T-helper 1 cell treated with Interleukin-12 subunit alpha and Interleukin-12 subunit beta and Interleukin-4 antibody, amounts not matched to agents 30 ng/mL and 1 ng/mL, for 36 hours (primary cell): ENCODE data around the gene TSPAN11. TPM values are rescaled to one million over a fixed set of nuclear protein-coding genes. Genes with fewer than 3 reads are reported as not detected.

ENCODE experiments used
- intact Hi-C: fragments of 100-400 bp; cut with micrococcal nuclease; formaldehyde crosslinking; loops from one replicate; pipeline ENCODE4 v1.15.1; 2024
- total RNA-seq: library from RNA; stranded (reverse); gene quantifications from 2 replicates; pipeline ENCODE4 v1.2.3, GENCODE V29; 2022

Gene TSPAN11
- total RNA-seq, 1 donor from 2014 or later, result not detected

- intact Hi-C loops, result no loop called here
Measured at GRCh38 chr12:30977537-30978349, 51.2 kb downstream of the TSPAN11 start.

GRCh38 chr12:30978639-30979038 is 52.1 kb downstream of the TSPAN11 start:
- intact Hi-C loops, result no loop called here

GRCh38 chr12:30979371-30980259 is 53.1 kb downstream of the TSPAN11 start:
- intact Hi-C loops, result no loop called here

GRCh38 chr12:30980955-30981662 is 54.6 kb downstream of the TSPAN11 start:
- intact Hi-C loops, result no loop called here

GRCh38 chr12:30982413-30982812 is 55.9 kb downstream of the TSPAN11 start:
- intact Hi-C loops, result no loop called here

- intact Hi-C loops, result loop anchor here (1.0 kb wide), 2 partner anchors 135 to 139 kb away; no protein-coding TSS in a partner anchor
Measured at GRCh38 chr12:30985814-30986452, 59.4 kb downstream of the TSPAN11 start.

- intact Hi-C loops, result no loop called here
Measured at GRCh38 chr12:30988086-30988485, 61.5 kb downstream of the TSPAN11 start.

- intact Hi-C loops, result no loop called here
Measured at GRCh38 chr12:30988646-30989286, 62.2 kb downstream of the TSPAN11 start.

GRCh38 chr12:30989754-30990153 is 63.2 kb downstream of the TSPAN11 start:
- intact Hi-C loops, result no loop called here

GRCh38 chr12:30990316-30990715 is 63.8 kb downstream of the TSPAN11 start:
- intact Hi-C loops, result no loop called here

- intact Hi-C loops, result no loop called here
Measured at GRCh38 chr12:30990776-30991175, 64.2 kb downstream of the TSPAN11 start.

- intact Hi-C loops, result no loop called here
Measured at GRCh38 chr12:30991466-30991865, 64.9 kb downstream of the TSPAN11 start.

- intact Hi-C loops, result no loop called here
Measured at GRCh38 chr12:30992381-30992780, 65.8 kb downstream of the TSPAN11 start.

- intact Hi-C loops, result no loop called here
Measured at GRCh38 chr12:30993766-30994165, 67.2 kb downstream of the TSPAN11 start.

- intact Hi-C loops, result no loop called here
Measured at GRCh38 chr12:30994274-30994673, 67.7 kb downstream of the TSPAN11 start.

- intact Hi-C loops, result no loop called here
Measured at GRCh38 chr12:30996255-30996654, 69.7 kb downstream of the TSPAN11 start.

- intact Hi-C loops, result no loop called here
Measured at GRCh38 chr12:30996752-30997151, 70.2 kb downstream of the TSPAN11 start.

GRCh38 chr12:30997685-30998440 is 71.3 kb downstream of the TSPAN11 start:
- intact Hi-C loops, result no loop called here

GRCh38 chr12:30999011-30999410 is 72.5 kb downstream of the TSPAN11 start:
- intact Hi-C loops, result no loop called here

- intact Hi-C loops, result no loop called here
Measured at GRCh38 chr12:30999723-31000122, 73.2 kb downstream of the TSPAN11 start.
